Mucosa of rectum (tissue), 2 donors: ENCODE data around the gene EEIG1.

Experiments used
- H3K27ac ChIP-seq, 2 donors: one replicate each; pipeline ENCODE4 v1.7.0; 2013; ENCODE audit warnings: inconsistent platforms in 2 of 2, low read depth in 2 of 2, low read length in 2 of 2
- H3K27me3 ChIP-seq, 2 donors: one replicate each; pipeline ENCODE4 v1.7.0; 2013; ENCODE audit warnings: low read length in 2 of 2; ENCODE audit not compliant: control insufficient read depth in 2 of 2, insufficient read depth in 2 of 2
- H3K36me3 ChIP-seq, 2 donors: one replicate each; pipeline ENCODE4 v1.7.0; 2013; ENCODE audit warnings: low read length in 2 of 2; ENCODE audit not compliant: control insufficient read depth in 2 of 2, insufficient read depth in 2 of 2
- H3K4me1 ChIP-seq, 2 donors: one replicate each; pipeline ENCODE4 v1.7.0; 2013; ENCODE audit warnings: low read length in 2 of 2, mild to moderate bottlenecking in 1 of 2; ENCODE audit not compliant: control insufficient read depth in 2 of 2, insufficient read depth in 2 of 2
- H3K4me3 ChIP-seq, 2 donors: one replicate each; pipeline ENCODE4 v1.7.0; 2013; ENCODE audit warnings: low read length in 2 of 2
- H3K9ac ChIP-seq, 2 donors: one replicate each; pipeline ENCODE4 v1.7.0; 2013; ENCODE audit warnings: low read length in 2 of 2, low read depth in 1 of 2, mild to moderate bottlenecking in 1 of 2
- H3K9me3 ChIP-seq, 2 donors: one replicate each; pipeline ENCODE4 v1.7.0; 2013; ENCODE audit warnings: low read length in 2 of 2; ENCODE audit not compliant: control insufficient read depth in 2 of 2
- donor health status: healthy.
- donor health status: Normal muscosa, but diverticular disease.

EEIG1 gene

DNA sequence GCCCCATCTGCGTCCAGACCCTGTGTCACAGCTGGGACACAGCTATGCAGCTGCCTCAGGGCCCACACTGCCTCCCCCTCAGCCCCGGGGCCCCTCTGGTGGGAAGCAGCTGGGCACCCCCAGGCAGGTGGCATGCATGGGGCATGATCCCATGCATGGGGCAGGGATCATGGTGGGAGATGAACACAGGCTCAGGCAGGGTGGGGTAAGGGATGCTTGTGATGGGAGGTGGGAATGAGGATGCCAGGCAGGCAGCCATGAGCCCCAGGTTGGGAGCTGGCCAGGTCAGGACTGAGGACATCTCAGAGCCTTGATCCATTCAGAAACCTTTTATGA, 19.7 kb downstream of the EEIG1 start:
- Histone ChIP-seq H3K4me3 (no peak overlapping the region), H3K4me1 (peaks cover 48 to 49% of the 10 kb centered on the region in 2 donors), H3K9ac (peak overlapping the region in 1 of 2 donors; percentile 31), H3K36me3 (peaks cover 0 to 4% of the 10 kb centered on the region in 2 donors), H3K27ac (peak overlapping the region; percentile 76 to 82), H3K9me3 (no peaks in the 10 kb centered on the region), H3K27me3 (no peaks in the 10 kb centered on the region)

DNA sequence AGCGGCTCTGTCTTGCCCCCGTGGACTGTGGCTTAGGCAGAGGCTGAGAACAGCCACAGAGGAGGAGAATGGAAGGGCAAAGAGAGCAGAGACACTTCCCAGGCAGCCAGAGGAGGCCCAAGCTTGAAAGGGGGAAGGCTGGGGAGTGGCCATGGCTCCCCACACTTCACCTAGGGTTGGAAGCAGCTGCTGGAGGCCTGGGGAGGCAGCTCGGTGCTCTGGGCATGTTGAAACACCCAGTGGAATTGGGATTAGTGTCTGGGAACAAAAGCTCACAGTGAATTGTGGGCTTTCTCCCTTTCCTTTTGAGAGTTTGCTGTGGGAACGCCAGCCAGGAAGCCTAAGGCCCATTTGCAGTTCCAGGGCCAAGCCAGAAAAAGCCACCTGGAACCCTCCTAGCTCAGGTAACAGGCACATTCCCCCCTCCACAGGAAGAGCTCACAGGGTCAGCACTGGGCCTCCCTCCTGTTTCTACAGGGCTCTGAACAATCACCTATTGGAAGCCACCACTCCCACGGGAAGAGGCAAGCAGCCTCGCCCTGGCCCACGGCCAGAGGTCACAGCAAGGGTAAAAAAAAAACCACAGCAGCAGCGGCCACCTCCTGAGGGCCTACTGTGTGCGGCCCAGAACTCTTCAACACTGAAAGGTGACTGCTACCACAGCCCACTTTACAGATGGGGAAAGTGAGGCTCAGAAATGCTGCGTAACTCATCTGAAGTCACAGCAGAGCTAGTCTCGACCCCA, 20.2 kb downstream of the EEIG1 start:
- peak overlapping the region; percentile 76 to 82 for H3K27ac ChIP-seq
- H3K4me3 ChIP-seq, result no peak overlapping the region
- peaks cover 49% of the 10 kb centered on the region in 2 donors for H3K4me1 ChIP-seq
- H3K36me3 ChIP-seq, result peaks cover 0 to 4% of the 10 kb centered on the region in 2 donors
- H3K9me3 ChIP-seq, result no peaks in the 10 kb centered on the region
- no peaks in the 10 kb centered on the region for H3K27me3 ChIP-seq
- peak overlapping the region; percentile 55 to 64 for H3K9ac ChIP-seq

DNA sequence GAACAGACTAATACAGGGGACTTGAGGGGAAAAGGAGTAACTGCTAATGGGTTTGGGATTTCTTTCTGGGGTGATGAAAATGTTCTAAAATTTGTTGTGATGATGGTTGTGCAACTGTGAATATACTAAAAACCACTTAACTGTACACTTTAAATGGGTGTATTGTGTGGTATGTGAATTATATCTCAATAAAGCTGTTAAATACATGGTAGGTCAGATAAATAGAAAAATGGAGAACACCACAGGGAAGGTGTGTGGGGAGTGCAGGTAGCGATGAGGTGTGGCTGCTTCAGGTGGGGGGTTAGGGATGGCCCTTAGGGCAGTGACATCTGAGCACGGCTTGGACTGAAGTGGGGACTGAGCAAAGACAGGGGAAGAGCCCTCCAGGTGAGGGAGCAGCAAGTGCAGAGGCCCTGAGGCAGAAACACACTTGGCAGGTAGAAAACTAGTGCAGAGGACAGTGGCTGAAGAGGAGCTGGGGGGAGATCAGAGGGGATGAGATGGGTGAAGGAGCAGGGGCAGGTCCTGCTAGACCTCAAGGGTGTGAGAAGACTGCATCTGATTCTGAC, 20.9 kb downstream of the EEIG1 start:
- peaks cover 0 to 4% of the 10 kb centered on the region in 2 donors for H3K36me3 ChIP-seq
- peaks cover 48 to 51% of the 10 kb centered on the region in 2 donors for H3K4me1 ChIP-seq
- no peaks in the 10 kb centered on the region for H3K27me3 ChIP-seq
- H3K9me3 ChIP-seq, result no peaks in the 10 kb centered on the region
- peak overlapping the region; percentile 76 to 82 for H3K27ac ChIP-seq
- H3K4me3 ChIP-seq, result no peak overlapping the region
- peak overlapping the region; percentile 55 to 64 for H3K9ac ChIP-seq

DNA sequence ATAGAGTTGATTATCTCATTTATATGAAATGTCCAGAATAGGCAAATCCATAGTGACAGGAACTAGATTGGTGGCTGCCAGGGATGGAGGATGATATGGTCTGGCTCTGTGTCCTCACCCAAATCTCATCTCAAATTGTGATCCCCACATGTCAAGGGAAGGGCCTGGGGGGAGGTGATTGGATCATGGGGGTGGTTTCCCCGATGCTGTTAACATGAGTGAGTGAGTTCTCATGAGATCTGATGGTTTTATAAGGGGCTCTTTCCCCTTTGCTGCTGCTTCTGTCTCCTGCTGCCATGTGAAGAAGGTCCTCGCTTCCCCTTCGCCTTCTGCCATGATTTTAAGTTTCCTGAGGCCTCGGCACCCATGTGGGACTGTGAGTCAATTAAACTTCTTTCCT, 21.4 kb downstream of the EEIG1 start:
- H3K9ac ChIP-seq, result no peak overlapping the region
- H3K4me1 ChIP-seq, result peaks cover 50 to 54% of the 10 kb centered on the region in 2 donors
- no peaks in the 10 kb centered on the region for H3K27me3 ChIP-seq
- H3K4me3 ChIP-seq, result no peak overlapping the region
- H3K27ac ChIP-seq, result peak overlapping the region in 1 of 2 donors; percentile 2
- H3K9me3 ChIP-seq, result no peaks in the 10 kb centered on the region
- peaks cover 0 to 4% of the 10 kb centered on the region in 2 donors for H3K36me3 ChIP-seq

DNA sequence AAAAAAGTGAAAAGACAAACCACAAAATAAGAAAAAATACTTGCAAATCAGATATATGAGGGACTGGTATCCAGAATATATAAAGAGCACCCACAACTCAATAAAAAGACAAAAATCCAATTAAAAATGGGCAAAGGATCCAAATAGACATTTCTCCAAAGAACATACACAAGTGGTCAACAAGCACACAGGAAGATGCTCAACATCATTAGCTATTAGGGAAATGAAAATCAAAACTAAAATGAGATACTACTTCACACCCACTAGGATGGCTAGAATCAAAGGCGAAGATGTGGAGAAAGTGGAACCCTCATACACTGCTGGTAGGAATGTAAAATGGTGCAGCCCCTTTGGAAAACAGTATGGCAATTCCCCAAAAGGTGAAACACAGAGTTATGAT, 22.1 kb downstream of the EEIG1 start:
- no peak overlapping the region for H3K27ac ChIP-seq
- peaks cover 50 to 54% of the 10 kb centered on the region in 2 donors for H3K4me1 ChIP-seq
- H3K36me3 ChIP-seq, result no peaks in the 10 kb centered on the region
- H3K9ac ChIP-seq, result no peak overlapping the region
- no peaks in the 10 kb centered on the region for H3K27me3 ChIP-seq
- H3K4me3 ChIP-seq, result no peak overlapping the region
- H3K9me3 ChIP-seq, result no peaks in the 10 kb centered on the region

DNA sequence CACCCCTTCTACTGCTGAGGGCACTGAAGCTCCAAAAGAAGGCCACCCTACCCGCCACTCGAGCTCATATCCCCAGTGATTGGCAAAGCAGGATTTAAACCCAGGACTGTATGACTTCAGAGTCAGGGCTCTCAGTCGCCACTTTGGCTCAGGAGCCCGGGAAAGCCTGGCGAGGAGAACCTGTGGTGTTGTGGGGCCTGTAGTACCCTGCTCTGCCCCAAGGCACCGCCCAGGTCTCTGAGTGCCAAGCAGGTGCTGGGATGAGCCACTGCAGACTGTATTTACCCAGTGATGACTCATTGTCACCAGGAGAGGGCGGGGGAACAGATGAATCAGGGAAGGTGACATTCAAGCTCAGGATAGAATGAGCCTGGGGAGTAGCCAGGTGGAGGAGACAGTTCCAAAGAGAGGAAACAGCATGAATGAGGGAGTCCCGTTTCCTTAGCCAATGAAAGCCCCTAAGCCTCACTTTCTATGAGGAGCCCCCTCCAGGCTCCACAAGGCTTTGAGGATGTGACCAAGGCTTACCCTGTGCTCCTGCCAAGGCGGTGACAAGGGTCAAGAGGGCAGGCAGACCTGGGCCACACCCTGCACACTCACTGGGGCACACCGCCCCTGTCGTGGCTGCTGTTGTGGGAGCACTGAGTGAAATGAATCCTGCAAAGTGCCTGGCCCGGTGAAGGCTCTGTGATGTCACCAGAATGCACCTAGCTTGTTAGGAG, 25.3 kb downstream of the EEIG1 start:
- Histone ChIP-seq H3K36me3 (no peaks in the 10 kb centered on the region), H3K4me1 (peaks cover 40 to 52% of the 10 kb centered on the region in 2 donors), H3K27me3 (no peaks in the 10 kb centered on the region), H3K27ac (peak overlapping the region; percentile 92 to 94), H3K9ac (peak overlapping the region; percentile 72 to 77), H3K4me3 (peak overlapping the region; percentile 42 to 60), H3K9me3 (no peaks in the 10 kb centered on the region)

DNA sequence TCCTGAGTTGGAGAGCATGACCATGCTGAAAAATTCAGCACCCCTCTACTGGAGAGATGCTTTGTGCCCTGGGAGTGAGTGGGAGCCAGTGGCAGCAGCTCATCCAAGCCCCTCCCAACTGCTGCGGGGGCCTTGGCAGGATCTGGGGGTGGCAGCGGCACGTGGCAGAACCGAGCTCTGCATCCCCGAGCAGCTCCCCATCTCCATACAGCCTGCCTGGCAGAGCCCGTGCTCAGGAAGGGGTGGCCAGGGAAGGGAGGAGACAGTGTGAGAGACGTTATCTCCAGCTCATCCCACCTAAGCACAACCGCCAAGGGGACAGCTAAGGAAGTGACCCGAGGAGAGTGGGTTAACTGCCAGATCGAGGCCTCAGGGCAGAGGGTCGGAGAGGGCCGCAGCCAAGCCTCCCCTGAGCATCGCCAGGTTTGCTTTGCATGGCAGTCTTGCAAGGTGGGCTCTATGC, 25.9 kb downstream of the EEIG1 start:
- Histone ChIP-seq H3K4me3 (peak overlapping the region in 1 of 2 donors; percentile 60), H3K27ac (peak overlapping the region; percentile 92 to 94), H3K4me1 (peaks cover 35 to 48% of the 10 kb centered on the region in 2 donors), H3K9ac (peak overlapping the region; percentile 72 to 74), H3K9me3 (no peaks in the 10 kb centered on the region), H3K27me3 (no peaks in the 10 kb centered on the region), H3K36me3 (peaks cover 0 to 4% of the 10 kb centered on the region in 2 donors)

DNA sequence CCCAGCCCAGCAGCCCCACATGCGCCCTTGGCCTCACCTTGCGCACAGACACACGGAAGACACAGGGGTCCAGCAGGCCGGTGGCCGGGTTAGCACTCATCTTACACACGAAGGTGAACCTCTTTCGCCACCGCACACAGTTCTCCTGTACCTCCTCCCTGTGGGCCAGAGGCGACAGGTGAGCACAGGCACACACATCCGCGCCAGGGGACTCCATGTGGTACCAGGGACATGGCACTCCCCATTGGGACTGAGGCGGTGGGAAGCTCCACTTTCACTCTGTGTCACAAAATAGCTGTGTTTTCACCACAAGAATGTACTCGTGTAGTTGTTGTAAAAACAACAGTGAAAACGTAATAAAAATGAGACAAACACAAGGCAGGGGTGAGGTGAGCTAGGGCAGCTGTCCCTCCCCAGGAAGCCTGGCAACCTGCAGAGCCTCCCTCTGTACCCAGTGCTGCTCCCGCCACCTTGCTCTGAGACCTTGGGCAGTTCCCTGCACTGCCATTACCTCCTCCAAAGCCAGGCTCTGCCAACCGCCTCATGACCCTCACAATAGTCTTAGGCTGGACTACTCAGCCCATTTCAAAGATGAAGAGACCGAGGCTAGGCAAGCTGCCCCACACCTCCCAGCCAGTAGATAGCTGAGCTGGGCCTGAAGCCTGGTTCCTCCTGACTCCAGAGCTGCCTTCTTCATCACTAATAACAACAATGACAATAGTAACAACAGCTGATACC, 26.9 kb downstream of the EEIG1 start:
- Histone ChIP-seq H3K9me3 (no peaks in the 10 kb centered on the region), H3K4me1 (peaks cover 32 to 47% of the 10 kb centered on the region in 2 donors), H3K36me3 (peaks cover 0 to 8% of the 10 kb centered on the region in 2 donors), H3K4me3 (no peak overlapping the region), H3K27me3 (no peaks in the 10 kb centered on the region), H3K27ac (peak overlapping the region; percentile 35 to 94), H3K9ac (peak overlapping the region; percentile 43 to 72)

DNA sequence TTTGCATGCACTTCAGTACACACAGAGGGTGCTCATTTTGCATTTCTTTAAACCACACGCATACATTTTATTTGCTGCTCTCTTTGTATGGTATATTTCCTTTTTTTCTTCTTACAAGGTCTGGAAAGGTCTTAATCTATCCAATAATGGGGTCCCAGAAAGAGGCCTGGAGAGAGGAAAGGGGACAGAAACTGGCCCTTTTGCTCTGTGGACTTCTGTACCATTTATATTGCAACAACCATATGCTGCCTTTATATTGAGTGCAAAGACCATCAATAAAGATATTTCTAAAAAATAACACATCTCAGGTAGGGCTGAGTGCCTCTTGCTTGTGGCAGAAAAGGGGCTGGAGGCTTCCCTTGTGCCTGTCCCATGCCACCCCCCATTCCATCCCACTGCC, 27.6 kb downstream of the EEIG1 start:
- Histone ChIP-seq H3K9me3 (no peaks in the 10 kb centered on the region), H3K27ac (peak overlapping the region in 1 of 2 donors; percentile 35), H3K9ac (no peak overlapping the region), H3K4me3 (no peak overlapping the region), H3K27me3 (no peaks in the 10 kb centered on the region), H3K4me1 (peaks cover 32 to 47% of the 10 kb centered on the region in 2 donors), H3K36me3 (peaks cover 4 to 13% of the 10 kb centered on the region in 2 donors)
